ENCODE measurements around the gene CSNK1A1.
"Not testable (repeated sequence)": the region's sequence is repeated elsewhere in the genome, so short reads cannot be mapped to it uniquely, and the experiment has no call there.

The CSNK1A1 gene

GRCh38 chr5:149453618-149454415 lies 97.4 kb downstream of the CSNK1A1 start:
- DNase-seq: no peak

- DNase-seq: no peak
These were observed 98.3 kb downstream of the CSNK1A1 start for GRCh38 chr5:149452665-149453617.

- DNase-seq: no peak
These were observed 99.1 kb downstream of the CSNK1A1 start for GRCh38 chr5:149452007-149452664.

DNA sequence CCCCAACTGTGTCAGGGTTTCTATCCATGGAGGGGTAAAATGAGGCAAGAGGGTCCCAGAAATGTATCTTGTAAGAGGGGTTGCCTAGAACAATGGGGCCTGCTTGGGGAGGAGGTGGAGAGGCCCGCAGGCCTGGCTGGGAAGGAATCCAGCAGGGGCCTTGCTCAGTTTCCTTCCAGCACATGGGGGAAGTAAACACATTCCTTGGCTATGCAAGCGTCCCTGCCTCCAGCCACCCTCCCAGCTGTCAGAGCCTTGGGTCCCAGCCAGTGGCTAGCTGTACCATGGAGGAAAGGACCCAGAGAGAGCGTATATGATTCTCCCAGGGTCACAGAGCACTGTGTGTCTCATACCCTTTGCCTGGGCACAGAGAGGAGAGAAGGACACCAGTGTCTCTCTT lies 101.0 kb downstream of the CSNK1A1 start:
- no peak for DNase-seq

DNA sequence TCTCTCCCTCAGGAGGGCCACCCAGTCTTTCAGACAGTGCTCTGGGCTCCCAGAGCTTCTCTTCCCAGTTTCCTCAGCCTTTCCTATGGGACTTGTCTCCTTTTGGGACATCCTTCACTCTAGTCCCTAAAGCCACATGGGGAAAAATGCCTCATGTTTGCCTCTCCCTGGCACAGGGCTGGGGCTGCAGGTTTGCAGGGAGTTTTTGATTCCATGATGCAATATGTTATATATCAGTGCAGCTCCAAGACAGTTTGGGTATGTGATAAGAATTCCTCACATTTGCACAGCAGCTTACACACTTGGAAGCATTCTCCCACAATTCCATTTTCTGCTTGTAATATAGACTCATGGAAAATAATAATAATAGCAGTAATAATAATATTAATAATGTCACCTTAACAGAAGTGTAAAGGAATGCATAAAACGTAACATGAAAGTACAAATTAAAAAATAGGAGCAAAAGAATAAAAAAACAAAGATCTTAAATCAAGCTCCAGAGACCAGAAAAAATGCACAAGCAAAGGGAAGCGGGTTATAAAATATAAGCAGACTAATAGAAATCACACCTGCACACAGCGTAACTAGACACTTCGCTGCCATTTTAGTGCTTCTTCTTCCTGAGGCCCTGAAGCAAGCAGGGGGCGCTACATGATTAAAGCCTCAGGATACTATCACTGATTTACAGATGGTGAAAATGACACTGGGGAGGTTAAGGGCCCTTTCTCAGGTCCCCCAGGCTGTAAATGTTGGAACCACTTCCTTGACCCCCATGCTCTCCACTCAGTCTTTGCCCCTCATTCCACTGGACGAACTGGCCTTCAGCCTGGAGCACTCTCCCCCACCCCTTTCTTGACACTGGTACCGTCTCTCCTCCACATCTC lies 102.2 kb downstream of the CSNK1A1 start:
- DNase-seq: no peak

DNA sequence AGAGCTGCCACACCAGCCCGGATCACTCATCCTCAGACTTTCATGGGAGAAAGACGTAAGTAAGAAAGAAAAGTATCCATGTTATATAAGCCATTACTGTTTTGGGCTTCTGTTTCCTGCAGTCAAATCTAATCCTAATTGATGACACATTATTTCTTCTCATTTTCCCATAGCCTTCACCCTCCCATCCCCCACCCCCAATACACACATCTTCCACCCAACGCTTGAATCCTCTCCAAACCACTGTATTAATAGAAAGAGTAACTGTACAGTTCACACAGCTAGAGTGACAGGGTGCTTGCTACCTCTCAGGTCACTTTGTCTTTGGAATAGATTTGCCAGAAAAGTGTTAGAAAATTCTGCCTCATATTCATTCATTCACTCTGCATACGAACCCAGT lies 102.8 kb downstream of the CSNK1A1 start:
- no peak for DNase-seq

GRCh38 chr5:149447373-149448367 lies 103.6 kb downstream of the CSNK1A1 start:
- no peak for DNase-seq

GRCh38 chr5:149446794-149447193 lies 104.4 kb downstream of the CSNK1A1 start:
- DNase-seq: not testable (repeated sequence)

DNA sequence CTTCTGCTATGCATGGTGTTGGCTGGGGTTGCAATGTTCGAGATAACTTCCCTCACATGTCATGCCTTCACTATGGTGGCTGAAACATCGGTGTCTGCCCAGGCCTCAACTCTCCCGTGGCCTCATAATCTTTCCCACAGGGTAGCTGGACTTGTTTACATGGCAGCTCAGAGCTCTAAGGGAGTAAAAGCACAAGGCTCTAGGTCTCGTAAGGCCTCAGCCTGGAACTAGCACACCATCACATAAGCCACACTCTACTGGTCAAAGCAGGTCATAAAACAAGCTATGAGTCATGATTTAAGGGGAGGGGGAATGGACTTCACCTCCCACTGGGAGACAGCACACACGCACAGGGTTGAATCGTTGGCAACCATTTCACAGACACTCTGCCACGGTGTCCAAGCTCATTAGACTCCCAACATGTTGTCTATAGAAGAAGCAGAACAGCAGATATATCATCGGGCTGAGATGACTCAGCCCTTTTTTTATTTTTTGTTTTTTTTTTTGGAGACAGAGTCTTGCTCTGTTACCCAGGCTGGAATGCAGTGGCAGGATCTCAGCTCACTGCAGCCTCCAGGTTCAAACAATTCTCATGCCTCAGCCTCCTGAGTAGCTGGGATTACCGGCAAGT lies 105.4 kb downstream of the CSNK1A1 start:
- no peak for DNase-seq

DNA sequence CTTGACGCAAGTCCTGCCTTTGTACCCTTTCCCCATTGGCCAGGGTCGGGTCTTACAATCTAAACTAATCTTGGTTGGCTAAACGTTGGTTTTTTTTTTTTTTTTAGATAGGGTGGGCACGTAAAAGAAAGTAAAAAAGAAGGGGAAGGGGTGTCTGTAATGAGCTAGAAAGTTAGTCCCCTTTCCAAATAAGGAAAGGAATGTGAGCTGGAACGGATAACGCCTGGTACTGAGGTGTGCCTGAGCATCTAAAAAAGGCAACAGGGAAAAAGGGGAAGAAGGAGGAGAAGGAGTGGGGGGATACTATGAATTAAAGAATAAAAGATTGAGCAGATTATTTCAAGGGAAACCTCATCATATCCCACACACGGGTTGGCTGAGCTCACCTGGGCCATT lies 105.9 kb downstream of the CSNK1A1 start:
- DNase-seq: no peak

DNA sequence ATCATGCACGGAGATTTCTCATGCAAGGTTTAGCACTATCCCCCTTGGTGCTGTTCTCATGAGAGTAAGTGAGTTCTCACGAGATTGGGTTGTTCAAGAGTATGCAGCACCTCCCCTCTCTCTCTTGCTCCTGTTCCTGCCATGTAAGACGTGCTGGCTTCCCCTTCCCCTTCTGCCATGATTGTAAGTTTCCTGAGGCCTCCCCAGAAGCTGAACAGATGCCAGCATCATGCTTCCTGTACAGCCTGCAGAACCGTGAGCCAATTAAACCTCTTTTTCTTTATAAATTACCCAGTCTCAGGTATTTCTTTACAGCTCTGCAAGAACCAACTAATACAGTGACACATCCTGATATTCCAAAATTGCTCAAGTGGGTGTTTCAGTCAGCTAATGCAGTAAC lies 106.8 kb downstream of the CSNK1A1 start:
- not testable (repeated sequence) for DNase-seq

GRCh38 chr5:149443210-149443609 lies 108.0 kb downstream of the CSNK1A1 start:
- DNase-seq: no peak

GRCh38 chr5:149442563-149443182 lies 108.6 kb downstream of the CSNK1A1 start:
- peak; percentile 79 for DNase-seq
